ENCODE data around the gene ISCU. TPM values are rescaled to one million over a fixed set of nuclear protein-coding genes. Genes with fewer than 3 reads are reported as not detected.
A peak's percentile ranks its signal among the peaks of the same experiment; 100 is the strongest.

The ISCU gene
- total and polyA plus RNA-seq, 8 donors, result 34.1 to 126 (median 45.1) TPM

DNA sequence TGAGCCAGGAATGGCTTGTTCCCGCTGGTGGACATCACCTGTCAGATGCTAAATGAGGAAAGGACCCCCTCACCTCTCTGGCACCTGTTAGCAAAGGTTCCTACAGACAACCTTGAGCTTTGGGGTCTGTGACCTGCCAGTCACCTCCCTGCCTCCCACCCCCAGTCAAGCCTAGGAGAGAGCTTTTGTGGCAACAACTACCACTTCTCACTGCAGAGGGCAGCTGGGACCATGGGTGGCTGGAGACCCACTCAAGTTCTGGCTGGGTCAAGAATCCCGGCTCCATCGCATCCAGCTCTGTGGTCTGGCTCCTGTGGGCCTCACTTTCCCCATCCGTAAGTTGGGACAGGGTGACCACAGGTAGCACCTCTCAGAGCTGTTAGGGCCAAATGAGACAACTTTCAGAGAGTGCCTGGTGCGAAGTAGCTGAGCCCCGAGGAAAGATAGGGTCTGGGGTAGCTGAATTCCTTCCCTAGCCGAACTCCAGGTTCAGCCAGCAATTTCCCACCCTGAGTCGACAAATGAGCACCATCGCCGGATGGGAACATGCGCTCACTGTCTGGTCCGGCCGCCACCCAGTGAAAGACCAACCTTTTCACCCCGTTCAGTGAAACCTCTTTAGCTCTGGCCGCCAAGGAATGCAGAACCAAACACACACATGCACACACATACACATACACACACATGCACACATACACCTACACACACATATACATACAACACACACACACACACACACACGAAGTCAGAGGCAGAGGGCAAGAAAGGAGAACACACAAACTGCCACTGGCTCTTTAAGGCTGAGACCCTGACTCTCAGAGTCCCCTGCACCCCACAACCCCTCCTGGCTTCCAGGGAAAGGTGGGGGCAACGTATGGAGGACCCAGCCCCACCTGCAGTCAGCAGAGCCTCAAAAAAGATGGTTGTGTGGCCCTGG lies 33.6 kb downstream of the ISCU start:
- H3K36me3 ChIP-seq, result no peaks in the 10 kb centered on the region
- no peak for DNase-seq
- ATAC-seq, result no peak
- H3K4me3 ChIP-seq, result no peak overlapping the region
- no peak for FAIRE-seq
- no peaks in the 10 kb centered on the region for H3K27me3 ChIP-seq
- H3K4me1 ChIP-seq, result no peaks in the 10 kb centered on the region
- intact Hi-C loops (cut with DNase I), result no loop called here
- no peak overlapping the region for H3K27ac ChIP-seq
- H3K9me3 ChIP-seq, result no peaks in the 10 kb centered on the region
- 70 to 77% methylated on average over 17 of the region's 17 CpGs for WGBS, 2 donors
- TF ChIP-seq, protein P1, sequence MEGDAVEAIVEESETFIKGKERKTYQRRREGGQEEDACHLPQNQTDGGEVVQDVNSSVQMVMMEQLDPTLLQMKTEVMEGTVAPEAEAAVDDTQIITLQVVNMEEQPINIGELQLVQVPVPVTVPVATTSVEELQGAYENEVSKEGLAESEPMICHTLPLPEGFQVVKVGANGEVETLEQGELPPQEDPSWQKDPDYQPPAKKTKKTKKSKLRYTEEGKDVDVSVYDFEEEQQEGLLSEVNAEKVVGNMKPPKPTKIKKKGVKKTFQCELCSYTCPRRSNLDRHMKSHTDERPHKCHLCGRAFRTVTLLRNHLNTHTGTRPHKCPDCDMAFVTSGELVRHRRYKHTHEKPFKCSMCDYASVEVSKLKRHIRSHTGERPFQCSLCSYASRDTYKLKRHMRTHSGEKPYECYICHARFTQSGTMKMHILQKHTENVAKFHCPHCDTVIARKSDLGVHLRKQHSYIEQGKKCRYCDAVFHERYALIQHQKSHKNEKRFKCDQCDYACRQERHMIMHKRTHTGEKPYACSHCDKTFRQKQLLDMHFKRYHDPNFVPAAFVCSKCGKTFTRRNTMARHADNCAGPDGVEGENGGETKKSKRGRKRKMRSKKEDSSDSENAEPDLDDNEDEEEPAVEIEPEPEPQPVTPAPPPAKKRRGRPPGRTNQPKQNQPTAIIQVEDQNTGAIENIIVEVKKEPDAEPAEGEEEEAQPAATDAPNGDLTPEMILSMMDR (IDR thresholded peaks at IDR 0.05), result no peak

DNA sequence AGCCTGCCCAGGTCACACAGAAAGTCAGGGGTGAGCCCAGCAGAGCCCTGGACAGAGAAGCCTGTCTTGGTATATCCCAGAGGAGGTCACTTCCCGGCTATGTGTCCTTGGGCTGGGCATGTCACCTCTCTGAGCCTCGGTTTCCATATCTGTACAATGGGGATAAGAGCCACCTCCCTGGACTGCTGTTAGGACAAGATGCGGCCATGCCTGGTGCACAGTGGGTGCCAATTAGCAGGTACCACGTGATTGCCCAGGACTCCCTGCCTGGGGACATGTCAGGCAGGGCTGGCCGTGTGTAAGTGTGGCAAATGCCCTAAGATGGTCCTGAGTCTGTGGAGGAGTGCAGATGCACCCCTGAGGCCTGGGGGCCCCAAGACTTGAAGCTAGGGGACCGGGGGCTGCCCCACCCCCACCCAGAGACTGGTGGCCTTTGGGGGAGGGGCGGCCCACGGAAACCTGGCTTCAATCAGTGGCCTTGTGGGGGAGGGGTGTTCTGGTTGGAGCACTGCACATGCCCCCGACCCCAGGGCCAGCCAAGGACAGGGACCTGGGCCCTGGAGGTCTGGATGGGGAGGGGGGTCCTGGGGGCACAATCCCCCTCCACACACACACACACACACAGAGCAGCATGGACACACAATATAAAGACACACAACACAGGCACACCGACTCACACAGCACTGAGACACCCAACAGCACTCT lies 34.6 kb downstream of the ISCU start:
- DNase-seq (no peak), ATAC-seq (no peak), FAIRE-seq (no peak)
- TF ChIP-seq, protein P1 (IDR thresholded peaks at IDR 0.05), result no peak
- H3K27ac ChIP-seq, result no peak overlapping the region
- 38 to 42% methylated on average over 10 of the region's 10 CpGs for WGBS, 2 donors
- no peaks in the 10 kb centered on the region for H3K4me1 ChIP-seq
- H3K27me3 ChIP-seq, result no peaks in the 10 kb centered on the region
- no peaks in the 10 kb centered on the region for H3K9me3 ChIP-seq
- no peaks in the 10 kb centered on the region for H3K36me3 ChIP-seq
- intact Hi-C loops (cut with DNase I), result no loop called here
- no peak overlapping the region for H3K4me3 ChIP-seq

DNA sequence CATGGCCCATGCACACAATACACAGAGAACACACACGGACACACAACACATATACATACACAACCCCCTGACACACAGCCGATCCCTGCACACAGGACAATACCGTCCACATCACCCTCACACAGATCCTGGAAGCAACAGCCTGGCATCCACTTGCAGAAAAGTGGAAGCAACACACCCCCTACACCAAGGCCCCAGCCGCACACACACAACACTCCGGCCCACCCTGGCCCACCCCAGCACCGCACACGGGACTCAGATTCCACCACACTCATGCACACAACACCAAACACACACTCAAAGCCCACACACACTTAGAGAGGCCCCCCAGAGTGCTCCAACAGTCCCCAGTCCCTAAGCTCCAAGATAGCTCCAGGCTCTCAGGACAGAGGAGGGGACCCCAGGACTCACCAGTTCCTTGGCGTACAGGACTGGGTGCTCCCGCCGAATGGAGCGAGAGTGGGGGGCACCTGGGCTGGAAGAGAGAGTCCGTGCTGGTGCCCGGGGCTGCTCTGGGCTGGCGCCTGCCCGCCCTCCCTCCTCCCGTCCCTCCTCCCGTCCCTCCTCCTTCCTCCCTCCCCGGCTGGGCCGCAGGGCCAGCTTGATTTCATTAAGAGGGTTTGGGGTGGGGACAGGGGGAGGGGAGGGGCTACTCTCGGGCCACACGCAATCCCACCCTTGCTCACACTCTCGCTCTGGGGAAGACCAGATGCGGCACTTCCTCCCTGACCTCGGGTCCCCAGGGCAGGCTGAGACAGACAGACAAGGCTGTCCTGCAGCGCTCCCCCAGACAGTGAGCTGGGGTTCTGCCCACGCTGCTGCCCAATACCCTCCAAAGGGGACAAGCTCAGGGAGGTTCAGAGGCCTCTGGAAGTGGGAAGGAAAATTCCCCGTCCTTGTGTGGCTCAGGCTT lies 35.4 kb downstream of the ISCU start, which contains the start of gene TMEM119:
Gene TMEM119, minus strand, starts transcription at position 526 of the 913 bp plus-strand sequence. CDS start 5,701 bp downstream, outside the sequence.
- H3K27ac ChIP-seq, result no peak within 1 kb of the TSS
- H3K4me1 ChIP-seq, result no peaks in the 10 kb centered on the region
- no peak within 1 kb of the TSS for H3K4me3 ChIP-seq
- intact Hi-C loops (cut with DNase I), result no loop called here
- FAIRE-seq (no peak), ATAC-seq (peak in 3 of 4 donors; percentile 30 to 57 (median 33)), DNase-seq (no peak)
- H3K9me3 ChIP-seq, result no peaks in the 10 kb centered on the region
- H3K27me3 ChIP-seq, result no peaks in the 10 kb centered on the region
- no peaks in the 10 kb centered on the region for H3K36me3 ChIP-seq
- TF ChIP-seq, protein P1 (IDR thresholded peaks at IDR 0.05), result no peak
- 37 to 52% methylated on average over 23 to 27 of the region's 27 CpGs for WGBS, 2 donors

DNA sequence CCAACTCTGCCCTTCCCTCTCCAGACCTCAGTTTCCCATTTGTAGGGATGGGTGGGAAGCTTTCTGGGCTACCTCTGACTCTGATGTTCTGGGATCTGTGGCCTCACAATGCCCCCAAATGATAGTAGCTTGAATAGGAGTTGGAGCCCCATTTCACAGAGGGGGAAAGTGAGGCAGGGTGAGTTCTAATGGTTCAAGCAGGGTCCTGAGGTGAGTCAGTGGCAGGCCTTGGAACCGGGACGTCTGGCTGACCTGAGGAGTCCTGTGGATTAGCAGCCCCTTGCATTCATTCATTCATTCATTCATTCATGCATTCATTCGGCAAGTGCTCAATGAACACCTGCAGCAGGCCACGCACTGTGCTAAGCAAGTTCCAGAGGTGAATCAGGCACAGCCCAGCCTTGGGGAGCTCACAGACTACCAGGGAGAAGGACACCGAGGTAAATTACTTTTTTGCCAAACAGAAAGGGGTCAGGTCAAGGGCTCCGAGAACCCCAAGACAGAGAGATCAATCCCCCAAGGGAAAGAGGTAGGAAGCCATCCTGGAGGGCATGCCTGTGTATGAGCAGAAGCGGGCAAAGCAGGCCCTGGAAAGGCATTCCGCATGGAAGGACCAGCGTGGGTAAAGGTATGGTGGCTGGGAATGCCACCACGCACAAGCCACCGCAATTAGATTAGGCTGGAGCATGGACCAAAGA lies 36.3 kb downstream of the ISCU start:
- no peak overlapping the region for H3K4me3 ChIP-seq

More for the DNA sequence above, 36.3 kb downstream of the ISCU start:
- WGBS, 2 donors, result 75 to 81% methylated on average over 11 of the region's 11 CpGs
- Histone ChIP-seq H3K9me3 (no peaks in the 10 kb centered on the region), H3K36me3 (no peaks in the 10 kb centered on the region), H3K27ac (no peak overlapping the region), H3K27me3 (no peaks in the 10 kb centered on the region), H3K4me1 (no peaks in the 10 kb centered on the region)
- intact Hi-C loops (cut with DNase I), result no loop called here
- ATAC-seq, result no peak
- TF ChIP-seq, protein P1 (IDR thresholded peaks at IDR 0.05), result no peak
- DNase-seq, result no peak
- no peak for FAIRE-seq
